ENCODE results near the gene CACNA1C.

- TF ChIP-seq, protein P1, sequence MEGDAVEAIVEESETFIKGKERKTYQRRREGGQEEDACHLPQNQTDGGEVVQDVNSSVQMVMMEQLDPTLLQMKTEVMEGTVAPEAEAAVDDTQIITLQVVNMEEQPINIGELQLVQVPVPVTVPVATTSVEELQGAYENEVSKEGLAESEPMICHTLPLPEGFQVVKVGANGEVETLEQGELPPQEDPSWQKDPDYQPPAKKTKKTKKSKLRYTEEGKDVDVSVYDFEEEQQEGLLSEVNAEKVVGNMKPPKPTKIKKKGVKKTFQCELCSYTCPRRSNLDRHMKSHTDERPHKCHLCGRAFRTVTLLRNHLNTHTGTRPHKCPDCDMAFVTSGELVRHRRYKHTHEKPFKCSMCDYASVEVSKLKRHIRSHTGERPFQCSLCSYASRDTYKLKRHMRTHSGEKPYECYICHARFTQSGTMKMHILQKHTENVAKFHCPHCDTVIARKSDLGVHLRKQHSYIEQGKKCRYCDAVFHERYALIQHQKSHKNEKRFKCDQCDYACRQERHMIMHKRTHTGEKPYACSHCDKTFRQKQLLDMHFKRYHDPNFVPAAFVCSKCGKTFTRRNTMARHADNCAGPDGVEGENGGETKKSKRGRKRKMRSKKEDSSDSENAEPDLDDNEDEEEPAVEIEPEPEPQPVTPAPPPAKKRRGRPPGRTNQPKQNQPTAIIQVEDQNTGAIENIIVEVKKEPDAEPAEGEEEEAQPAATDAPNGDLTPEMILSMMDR (IDR thresholded peaks at IDR 0.05) = no peak
- no peak for TF ChIP-seq POLR2A (IDR thresholded peaks at IDR 0.05)
Measured at GRCh38 chr12:2057795-2058408, 5.1 kb downstream of the CACNA1C start.
